GM19043 (cell line): Measurements from ENCODE around the gene PDE6H.

Experiments used
- ATAC-seq: cut with Tn5 transposase; IDR thresholded peaks from one replicate; pipeline ENCODE4 v1.9.1; 2021; ENCODE audit warnings: low read depth; ENCODE audit not compliant: unreplicated experiment

Gene PDE6H

DNA sequence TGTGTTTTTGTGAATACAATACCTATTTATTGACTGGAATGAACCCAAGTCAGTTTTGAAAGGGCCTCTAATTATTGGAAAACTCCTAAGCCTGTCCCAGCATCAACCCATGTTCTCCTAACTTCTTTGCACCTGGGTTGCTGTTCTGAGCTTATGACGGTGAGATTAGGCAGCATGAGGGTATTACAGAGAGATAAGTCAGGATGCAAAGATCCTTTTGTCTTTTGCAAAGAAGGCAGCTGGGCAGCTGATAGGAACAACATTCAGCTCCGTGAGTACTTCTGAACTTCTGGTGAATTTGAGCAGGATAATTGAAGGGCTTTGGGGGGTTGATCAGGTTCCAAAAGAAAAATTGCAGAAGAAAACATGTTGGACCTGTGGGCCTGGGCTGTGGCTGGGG, at the start of gene PDE6H:
Gene PDE6H, plus strand, starts transcription at position 227 of the 400 bp plus-strand sequence. CDS start 4,971 bp downstream, outside the sequence.
- no peak for ATAC-seq

GRCh38 chr12:14923944-14924343, 48.9 kb upstream of the PDE6H start:
- ATAC-seq = no peak

DNA sequence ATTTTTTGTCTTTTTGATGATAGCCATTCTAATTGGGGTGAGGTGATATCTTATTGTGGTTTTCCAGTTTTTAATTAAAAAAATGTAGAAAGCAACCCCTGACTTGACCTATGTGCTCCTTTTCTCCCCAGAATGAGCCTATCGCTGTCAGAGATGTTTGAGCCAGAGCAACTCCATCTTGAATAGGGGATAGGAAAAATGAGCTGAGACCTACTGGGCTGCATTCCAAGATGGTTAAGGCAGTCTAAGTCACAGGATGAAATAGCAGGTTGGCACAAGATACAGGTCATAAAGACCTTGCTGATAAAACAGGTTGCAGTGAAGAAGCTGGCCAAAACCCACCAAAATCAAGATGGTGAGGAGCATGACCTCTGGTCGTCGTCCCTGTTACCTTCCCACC, 48.3 kb upstream of the PDE6H start:
- no peak for ATAC-seq

- no peak for ATAC-seq
These were observed 45.6 kb upstream of the PDE6H start for GRCh38 chr12:14927267-14927666.

GRCh38 chr12:14928931-14929330, 43.9 kb upstream of the PDE6H start:
- ATAC-seq = no peak

DNA sequence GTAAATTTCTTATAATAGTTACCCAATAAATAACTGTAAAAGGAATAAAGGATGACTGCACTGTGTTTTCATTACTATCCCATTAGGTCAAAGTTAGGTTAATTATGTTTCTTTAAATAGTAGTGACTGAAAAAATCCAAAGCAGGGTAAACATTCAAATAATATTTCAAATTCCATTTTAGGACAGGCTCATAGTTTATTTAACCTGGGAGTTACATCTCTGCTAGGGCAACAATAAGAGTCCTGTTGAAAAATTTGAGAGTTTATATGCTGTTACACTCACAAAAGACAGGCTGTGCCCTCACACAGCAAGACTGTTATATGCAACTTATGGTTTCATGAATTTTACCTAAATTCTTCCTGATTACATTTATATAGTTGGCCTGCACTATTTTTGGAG, 42.5 kb upstream of the PDE6H start:
- ATAC-seq = no peak

- no peak for ATAC-seq
These were observed 41.5 kb upstream of the PDE6H start for GRCh38 chr12:14931359-14931758.

- no peak for ATAC-seq
These were observed 40.9 kb upstream of the PDE6H start for GRCh38 chr12:14931791-14932560.

DNA sequence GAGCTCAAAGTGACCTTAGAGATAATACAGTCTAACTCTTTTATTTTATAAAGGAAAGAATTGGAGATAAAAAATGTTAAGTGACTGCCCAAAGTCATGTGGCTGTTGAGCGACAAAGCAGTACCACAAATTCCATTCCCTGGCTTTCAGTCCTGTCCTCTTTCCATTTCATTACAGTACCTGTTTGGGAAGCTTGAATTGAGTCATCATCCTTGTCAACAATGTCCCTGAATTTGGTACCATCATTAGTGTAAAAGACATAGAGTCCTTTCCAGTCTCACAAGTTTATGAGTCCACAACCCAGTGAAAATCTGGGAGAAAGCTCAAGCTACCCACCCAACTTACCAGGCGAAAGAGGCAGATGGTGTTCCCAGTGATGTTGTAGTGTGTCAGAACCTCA, 38.3 kb upstream of the PDE6H start:
- ATAC-seq = no peak

DNA sequence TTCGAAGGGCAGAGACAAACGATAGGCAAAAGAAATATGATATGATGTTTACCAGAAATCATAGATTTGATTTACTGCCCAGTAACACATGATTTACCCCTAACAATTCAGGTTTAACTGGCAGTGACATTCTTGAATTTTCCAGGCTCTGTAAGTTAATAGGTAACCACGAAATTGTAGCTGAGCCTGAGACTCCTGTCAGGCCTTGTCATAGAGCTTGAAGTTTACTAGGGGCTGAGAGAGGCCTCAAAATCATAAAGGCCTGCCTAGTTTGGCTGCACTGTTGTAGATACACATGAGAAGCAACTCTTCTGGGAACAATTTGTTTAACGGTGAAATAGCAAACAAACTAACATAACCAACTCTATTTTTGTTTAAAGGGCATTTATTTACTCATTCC, 37.8 kb upstream of the PDE6H start:
- ATAC-seq = no peak

DNA sequence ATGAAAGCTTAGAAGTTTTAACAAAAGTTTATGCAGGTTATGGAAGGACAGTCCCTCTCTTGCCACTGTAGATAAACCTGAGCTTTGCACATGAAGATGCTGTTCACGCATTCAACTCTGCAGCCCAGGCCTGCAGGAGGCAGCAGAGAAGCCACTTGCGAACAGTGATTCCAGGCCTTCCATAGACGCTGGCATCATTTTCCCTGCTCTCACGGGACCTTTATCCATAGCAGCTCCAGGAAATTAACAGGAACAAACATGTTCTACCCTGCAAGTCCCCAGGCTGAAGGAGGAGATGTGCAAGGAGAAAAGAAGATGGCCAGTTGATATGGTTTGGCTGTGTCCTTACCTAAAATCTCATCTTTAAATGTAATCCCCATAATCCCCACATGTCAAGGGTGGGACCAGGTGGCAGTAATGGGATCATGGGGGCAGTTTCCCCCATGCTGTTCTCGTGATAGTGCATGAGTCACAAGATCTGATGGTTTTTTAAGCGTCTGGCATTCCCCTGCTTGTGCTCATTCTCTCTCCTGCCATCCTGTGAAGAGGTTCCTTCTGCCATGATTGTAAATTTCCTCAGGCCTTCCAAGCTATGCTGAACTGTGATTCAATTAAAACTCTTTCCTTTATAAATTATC, 36.5 kb upstream of the PDE6H start:
- ATAC-seq = no peak

DNA sequence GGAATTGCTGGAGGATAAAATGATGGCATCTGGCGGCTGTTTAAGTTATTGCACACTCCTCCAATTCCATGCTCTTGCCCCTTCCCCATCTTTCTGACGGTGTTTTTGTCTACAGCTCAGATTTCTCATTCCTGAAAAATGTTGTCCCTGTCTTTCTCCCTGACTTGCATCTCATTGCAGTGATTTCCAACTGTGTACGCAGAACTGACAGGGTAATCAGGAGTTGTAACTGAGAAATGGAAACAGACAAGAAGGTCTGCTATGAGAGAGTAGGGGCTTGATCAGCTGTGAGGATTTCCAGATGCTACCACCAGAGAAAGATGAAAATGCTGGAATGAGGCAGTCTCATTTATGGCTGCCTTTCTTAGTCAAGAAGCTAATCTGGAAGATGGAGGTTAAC, 35.8 kb upstream of the PDE6H start:
- ATAC-seq = no peak

DNA sequence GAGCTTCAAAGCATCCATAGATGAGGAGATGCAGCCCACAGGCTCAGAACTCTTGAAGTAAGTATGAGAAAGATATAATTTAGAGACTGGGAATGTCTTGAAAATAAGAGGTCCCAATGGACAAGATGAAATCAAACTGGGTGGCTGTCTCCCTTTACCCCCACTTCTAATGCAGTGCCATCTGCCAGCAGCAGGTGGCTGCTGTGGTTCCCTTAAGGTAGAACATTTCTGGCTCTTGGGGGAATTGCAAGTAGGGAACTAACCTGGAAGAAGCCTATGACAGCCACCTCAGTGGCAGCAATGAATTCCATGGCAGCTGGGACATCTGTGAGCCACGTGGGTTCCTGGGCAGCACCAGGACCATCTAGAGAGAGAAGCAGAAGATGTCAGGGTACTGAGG, 35.2 kb upstream of the PDE6H start:
- ATAC-seq = no peak

DNA sequence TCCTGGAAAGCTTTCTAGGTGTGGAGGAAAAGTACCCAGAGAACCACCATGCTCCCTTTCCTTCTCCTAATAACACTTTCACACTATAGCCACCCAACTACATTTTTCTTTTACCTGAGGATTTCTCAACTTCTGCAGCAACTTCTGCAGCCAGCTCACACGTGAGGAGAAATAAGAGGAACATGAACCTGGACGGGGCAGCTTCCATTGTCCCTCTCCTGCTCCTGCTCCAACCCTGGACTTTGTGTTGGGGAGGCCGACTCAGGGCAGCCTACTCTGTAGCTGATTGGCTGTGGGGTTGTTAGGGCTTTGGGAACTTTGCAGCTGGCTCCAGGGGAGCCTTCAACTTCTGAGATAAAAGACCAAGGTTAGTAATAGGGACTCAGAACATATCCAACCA, 34.5 kb upstream of the PDE6H start, which contains the start of gene ERP27:
Gene ERP27, minus strand, starts transcription at position 237 of the 400 bp plus-strand sequence. Its CDS starts 29 bp downstream, at position 208.
- no peak for ATAC-seq

DNA sequence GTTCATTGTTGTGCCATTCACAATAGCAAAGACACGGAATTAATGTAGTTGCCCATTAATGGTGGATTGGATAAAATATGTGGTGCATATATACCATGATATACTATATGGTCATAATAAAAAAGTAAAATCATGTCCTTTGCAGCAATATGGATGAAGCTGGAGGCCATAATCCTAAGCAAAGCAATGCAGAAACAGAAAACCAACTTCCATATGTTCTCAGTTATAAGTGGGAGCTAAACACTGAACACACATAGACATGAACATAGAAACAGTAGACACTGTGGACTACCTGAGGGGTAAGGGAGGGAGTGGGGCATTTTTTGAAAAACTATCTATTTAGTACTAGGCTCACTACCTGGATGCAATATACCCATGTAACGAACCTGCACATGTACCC, 31.5 kb upstream of the PDE6H start:
- ATAC-seq = no peak

DNA sequence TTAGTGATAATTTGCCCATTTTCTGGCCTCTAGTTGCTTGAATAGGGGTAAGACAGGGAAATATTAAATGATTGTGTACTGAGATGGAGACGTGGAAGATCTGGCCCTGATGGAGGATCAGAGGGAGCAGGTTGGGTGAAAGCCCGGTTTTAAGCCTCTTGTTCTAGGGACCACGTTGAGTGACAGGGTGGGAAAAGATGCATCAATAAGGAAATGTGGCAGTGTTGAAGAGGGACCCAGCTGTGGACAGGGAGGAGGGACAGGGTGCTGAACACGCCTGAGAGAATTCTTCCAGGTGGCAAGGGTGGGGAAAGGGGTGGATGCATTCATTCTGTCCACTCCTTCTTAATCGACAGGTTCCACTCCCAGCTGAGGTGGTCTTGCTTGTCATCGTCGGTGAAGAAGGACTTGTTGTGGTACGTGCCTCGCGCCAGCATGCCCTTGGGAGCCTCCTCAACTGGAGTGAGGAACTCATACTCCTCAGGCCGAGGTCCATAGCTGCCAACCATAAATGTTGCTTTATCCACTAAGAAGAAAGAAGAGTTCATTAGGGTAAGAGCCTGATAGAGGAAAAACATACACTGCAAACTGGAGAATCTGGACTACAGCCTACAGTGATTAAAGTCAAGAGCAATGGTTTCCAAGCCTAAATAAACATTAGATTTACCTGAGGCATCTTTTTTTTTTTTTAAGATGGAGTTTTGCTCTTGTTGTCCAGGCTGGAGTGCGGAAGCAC, 30.5 kb upstream of the PDE6H start:
- ATAC-seq = no peak

DNA sequence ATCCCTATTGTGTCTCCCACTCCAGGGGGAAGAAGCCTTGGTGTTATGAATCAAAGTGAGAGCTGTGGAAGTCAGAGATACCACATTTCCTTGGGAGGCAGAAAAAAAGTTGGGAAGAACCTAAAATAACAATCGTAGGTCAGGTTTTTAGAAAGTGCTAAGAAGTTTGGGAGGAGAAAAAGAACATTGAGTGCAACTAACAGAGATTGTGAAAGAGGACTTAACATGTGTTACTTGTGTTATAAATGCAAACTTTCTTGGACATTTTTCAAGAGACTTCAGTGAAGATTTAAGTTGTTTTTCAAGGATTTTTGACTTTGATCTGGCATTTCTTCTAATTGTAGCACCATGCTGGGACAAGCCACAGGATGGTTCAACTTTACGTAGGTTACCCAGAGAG, 26.7 kb upstream of the PDE6H start:
- no peak for ATAC-seq

GRCh38 chr12:14946861-14947260, 26.0 kb upstream of the PDE6H start:
- no peak for ATAC-seq

- peak; percentile 94 for ATAC-seq
These were observed 24.2 kb upstream of the PDE6H start for GRCh38 chr12:14948672-14949071.

DNA sequence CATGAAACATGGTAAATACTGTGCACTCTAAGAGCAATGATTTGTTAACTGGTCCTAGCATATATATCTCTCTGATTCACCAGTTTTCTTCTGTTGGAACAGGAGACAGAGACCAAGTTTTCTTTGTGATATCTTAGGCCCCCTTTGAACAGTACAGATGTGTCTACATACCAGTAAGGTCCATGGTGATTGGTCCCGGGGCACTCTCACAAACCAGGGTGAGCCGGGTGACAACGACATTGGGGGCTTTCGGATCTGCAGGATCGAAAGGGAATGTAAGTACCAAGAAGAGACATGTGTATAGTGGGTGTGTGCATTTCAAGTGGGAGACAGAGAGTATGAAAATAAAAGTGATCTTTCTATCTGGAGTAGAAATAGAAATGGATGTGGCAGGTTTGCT, 23.2 kb upstream of the PDE6H start:
- ATAC-seq = no peak

GRCh38 chr12:14950421-14950820, 22.4 kb upstream of the PDE6H start:
- ATAC-seq = no peak
